ENCODE measurements around the gene ZSCAN30. TPM values are rescaled to one million over a fixed set of nuclear protein-coding genes. Genes with fewer than 3 reads are reported as not detected.
"Not testable (repeated sequence)": the region's sequence is repeated elsewhere in the genome, so short reads cannot be mapped to it uniquely, and the experiment has no call there.

Gene ZSCAN30
- total and polyA plus RNA-seq, 2 of the 13 experiments (the other 11 are each of a cell fraction or from before 2014, with no cell fraction given) = 7.4 to 7.7 TPM

- Histone ChIP-seq H3K4me3 (replicated peaks in 1 of 3; ENCODE audit: insufficient read depth in 1 of 3, low read depth in 2 of 3, low read length in 3 of 3) (no peak overlapping the region), H3K27ac (ENCODE audit: extremely low read length, insufficient read depth, low read length) (no peak overlapping the region), H3K9ac (ENCODE audit: insufficient read depth, low read depth, low read length) (no peak overlapping the region), H3K27me3 (ENCODE audit: control insufficient read depth in 1 of 2, insufficient read depth in 2 of 2, low read length in 2 of 2) (peaks cover 0 to 16% of the 10 kb centered on the region in 2 experiments; a peak in 2 of 5 replicates), H3K4me1 (ENCODE audit: insufficient read depth, low read length) (no peaks in the 10 kb centered on the region), H2AFZ (ENCODE audit: low read length) (no peak overlapping the region), H3K9me3 (ENCODE audit: low read length) (no peaks in the 10 kb centered on the region), H3K36me3 (replicated peaks in 1 of 2; ENCODE audit: control insufficient read depth in 1 of 2, insufficient read depth in 2 of 2, low read length in 2 of 2) (no peaks in the 10 kb centered on the region), H3K4me2 (ENCODE audit: low read depth, low read length) (no peak overlapping the region), H3K79me2 (ENCODE audit: insufficient read depth, low read length) (no peaks in the 10 kb centered on the region), H4K20me1 (ENCODE audit: insufficient read depth, low read length) (no peaks in the 10 kb centered on the region)
- in situ Hi-C loops (cut with HindIII; ENCODE audit: extremely low pct_ligation_motif_present, low pct_unique_long_range_greater_than_20kb) = no loop called here
- intact Hi-C loops (cut with micrococcal nuclease; ENCODE audit: unreplicated experiment) = no loop called here
- ATAC-seq (no peak), FAIRE-seq (no peak), DNase-seq (ENCODE audit: low spot score) (no peak)
- BruUV-seq (replicated peaks) = no TSS peak
- POLR2A ChIA-PET = no interaction called here
- WGBS (ENCODE audit: low lambda C conversion rate) = 24% methylated on average over 6 of the region's 6 CpGs
- CTCF ChIA-PET (ENCODE audit: low intra/inter-chr PET ratio, low total read pairs) = no interaction called here
- no peak for TF ChIP-seq NONO (IDR thresholded peaks at IDR 0.05)
- no peak for TF ChIP-seq NONO (CRISPR knock-in tag; conservative IDR thresholded peaks at IDR 0.05)
- no peak for TF ChIP-seq HOXA5 (CRISPR knock-in tag; IDR thresholded peaks at IDR 0.05)
- no peak for TF ChIP-seq ZNF724P (CRISPR knock-in tag; IDR thresholded peaks at IDR 0.05; ENCODE audit: borderline replicate concordance)
- TF ChIP-seq ZNF7 (CRISPR knock-in tag; IDR thresholded peaks at IDR 0.05) = no peak
- TF ChIP-seq TFDP2 (CRISPR knock-in tag; IDR thresholded peaks at IDR 0.05) = no peak
- TF ChIP-seq CBX2 (IDR thresholded peaks at IDR 0.05; ENCODE audit: low read depth, low read length) = no peak
- TF ChIP-seq CBX2 (CRISPR knock-in tag; IDR thresholded peaks at IDR 0.05; ENCODE audit: low read depth) = no peak
- no peak for TF ChIP-seq ZNF251 (CRISPR knock-in tag; IDR thresholded peaks at IDR 0.05)
- no peak for TF ChIP-seq ZNF292 (CRISPR knock-in tag; IDR thresholded peaks at IDR 0.05; ENCODE audit: borderline replicate concordance, low read depth)
- no peak for TF ChIP-seq GABPA (IDR thresholded peaks at IDR 0.05; ENCODE audit: low read depth, low read length)
- TF ChIP-seq GABPA (CRISPR knock-in tag; IDR thresholded peaks at IDR 0.05; ENCODE audit: low read depth) = no peak
- TF ChIP-seq ZNF768 (CRISPR knock-in tag; IDR thresholded peaks at IDR 0.05) = no peak
Measured at GRCh38 chr18:35220424-35220823, 69.6 kb downstream of the ZSCAN30 start.

GRCh38 chr18:35219331-35219730 lies 70.7 kb downstream of the ZSCAN30 start:
- H3K36me3 ChIP-seq (replicated peaks in 1 of 2; ENCODE audit: control insufficient read depth in 1 of 2, insufficient read depth in 2 of 2, low read length in 2 of 2); H3K27ac ChIP-seq (ENCODE audit: extremely low read length, insufficient read depth, low read length); H3K79me2 ChIP-seq (ENCODE audit: insufficient read depth, low read length); H3K4me3 ChIP-seq (replicated peaks in 1 of 3; ENCODE audit: insufficient read depth in 1 of 3, low read depth in 2 of 3, low read length in 3 of 3); H2AFZ ChIP-seq (ENCODE audit: low read length); ATAC-seq; POLR2A ChIA-PET; DNase-seq (ENCODE audit: low spot score); H3K4me1 ChIP-seq (ENCODE audit: insufficient read depth, low read length); FAIRE-seq; CTCF ChIA-PET (ENCODE audit: low intra/inter-chr PET ratio, low total read pairs); H3K4me2 ChIP-seq (ENCODE audit: low read depth, low read length); H3K9ac ChIP-seq (ENCODE audit: insufficient read depth, low read depth, low read length); intact Hi-C loops (cut with micrococcal nuclease; ENCODE audit: unreplicated experiment); in situ Hi-C loops (cut with HindIII; ENCODE audit: extremely low pct_ligation_motif_present, low pct_unique_long_range_greater_than_20kb); H4K20me1 ChIP-seq (ENCODE audit: insufficient read depth, low read length); BruUV-seq (replicated peaks); H3K9me3 ChIP-seq (ENCODE audit: low read length): not testable (repeated sequence)
- peaks cover 0 to 20% of the 10 kb centered on the region in 2 experiments; a peak in 2 of 5 replicates for H3K27me3 ChIP-seq (ENCODE audit: control insufficient read depth in 1 of 2, insufficient read depth in 2 of 2, low read length in 2 of 2)
- WGBS (ENCODE audit: low lambda C conversion rate) = 52% methylated on average over 4 of the region's 4 CpGs

Measured in HepG2 (cell line).